ENCODE data around the gene TLN1. TPM values are rescaled to one million over a fixed set of nuclear protein-coding genes. Genes with fewer than 3 reads are reported as not detected.
A peak's percentile ranks its signal among the peaks of the same experiment; 100 is the strongest.

TLN1 gene
- total and polyA plus RNA-seq, 2 of the 8 experiments (the other 6 are each of a cell fraction or from before 2014, with no cell fraction given) = 28.1 to 90.1 TPM

GRCh38 chr9:35690614-35691333 lies 41.2 kb downstream of the TLN1 start (continued):
- TF ChIP-seq FOSL1 (IDR thresholded peaks at IDR 0.05; ENCODE audit: insufficient read depth, low read depth, low read length) = no peak
- no peak for TF ChIP-seq GTF2F1 (IDR thresholded peaks at IDR 0.05; ENCODE audit: borderline replicate concordance, low read depth, low read length)
- no peak for TF ChIP-seq SAP30 (IDR thresholded peaks at IDR 0.05; ENCODE audit: insufficient read depth, insufficient replicate concordance, low read length)
- TF ChIP-seq HDAC2 (IDR thresholded peaks at IDR 0.05; ENCODE audit: borderline replicate concordance in 1 of 2, low read depth in 2 of 2, low read length in 2 of 2) = 0 out of 4 replicates have a peak, but pooled peaks of 1 of the 2 experiments have one; percentile 38
- TF ChIP-seq CEBPB (IDR thresholded peaks at IDR 0.05; ENCODE audit: low read depth, low read length) = no peak
- no peak for TF ChIP-seq JUND (IDR thresholded peaks at IDR 0.05; ENCODE audit: low read length)
- TF ChIP-seq MAFK (IDR thresholded peaks at IDR 0.05; ENCODE audit: low read depth, low read length) = no peak
- TF ChIP-seq CHD2 (IDR thresholded peaks at IDR 0.05; ENCODE audit: low read length) = no peak
- no peak for TF ChIP-seq TEAD4 (IDR thresholded peaks at IDR 0.05; ENCODE audit: low read depth, low read length)
- TF ChIP-seq MAX (IDR thresholded peaks at IDR 0.05) = 0 out of 2 replicates have a peak, but pooled peaks have one; percentile 27
- TF ChIP-seq NANOG (IDR thresholded peaks at IDR 0.05; ENCODE audit: insufficient read depth, low read depth, low read length, poor library complexity, severe bottlenecking) = no peak
- TF ChIP-seq SRF (IDR thresholded peaks at IDR 0.05; ENCODE audit: low read depth, low read length) = peak; percentile 74
- no peak for TF ChIP-seq CBX8 (IDR thresholded peaks at IDR 0.05; ENCODE audit: borderline replicate concordance, low read depth, low read length)
- TF ChIP-seq GABPA (IDR thresholded peaks at IDR 0.05; ENCODE audit: borderline replicate concordance, insufficient read depth, low read length) = no peak
- no peak for TF ChIP-seq SIRT6 (IDR thresholded peaks at IDR 0.05; ENCODE audit: low read length)
- TF ChIP-seq USF2 (IDR thresholded peaks at IDR 0.05; ENCODE audit: low read length) = no peak
- peak; percentile 8 for TF ChIP-seq KDM4A (IDR thresholded peaks at IDR 0.05; ENCODE audit: low read depth, low read length, severe bottlenecking)
